PC-9 (cell line): ENCODE measurements around the gene DPYD. TPM values are rescaled to one million over a fixed set of nuclear protein-coding genes. Genes with fewer than 3 reads are reported as not detected.

ENCODE experiments used
- BruUV-seq: library from RNA; stranded (reverse); fragments of 400-500 nt; replicated peaks from 2 replicates; lab custom pipeline; 2021; lab: Mats Ljungman, UMichigan
- CTCF ChIA-PET: fragments of 300-600 bp; sonication (Branson Sonifier 250); formaldehyde crosslinking; loops from one replicate; lab custom pipeline; 2022; ENCODE audit warnings: antibody characterized with exemption; lab: Charles Lee
- POLR2A ChIA-PET: fragments of 300-600 bp; sonication (Branson Sonifier 250); formaldehyde crosslinking; loops from one replicate; lab custom pipeline; 2022; ENCODE audit warnings: antibody characterized with exemption; ENCODE audit not compliant: unreplicated experiment; lab: Charles Lee
- DNase-seq, 2 experiments: peaks; one replicate each; pipeline versions ENCODE4 v3.0.0 to v3.0.0-alpha.2; 2015 to 2022; ENCODE audit warnings: mixed read lengths in 1 of 2
- H2AFZ ChIP-seq: fragments of 200-600 bp; sonication (generic); 2 replicates; pipeline ENCODE4 v1.8.1; 2017; ENCODE audit warnings: antibody characterized with exemption
- H3F3A ChIP-seq: fragments of 200-600 bp; sonication (generic); 2 replicates; pipeline ENCODE4 v1.8.1; 2017; ENCODE audit warnings: antibody characterized with exemption, mild to moderate bottlenecking, low read depth; ENCODE audit not compliant: insufficient read depth
- H3K27ac ChIP-seq: fragments of 200-600 bp; sonication (generic); 2 replicates; pipeline ENCODE4 v1.6.1; 2016; ENCODE audit warnings: mixed run types
- H3K27me3 ChIP-seq: fragments of 200-600 bp; sonication (generic); 2 replicates; pipeline ENCODE4 v1.6.1; 2016; ENCODE audit warnings: low read depth, mixed run types; ENCODE audit not compliant: insufficient read depth
- H3K36me3 ChIP-seq: fragments of 200-600 bp; sonication (generic); 2 replicates; pipeline ENCODE4 v1.6.1; 2016; ENCODE audit warnings: low read depth, mixed run types
- H3K4me1 ChIP-seq: fragments of 200-600 bp; sonication (generic); replicated peaks from 2 replicates; pipeline ENCODE4 v1.6.1; 2016; ENCODE audit warnings: mixed run types; ENCODE audit not compliant: insufficient read depth
- H3K4me2 ChIP-seq: fragments of 200-600 bp; sonication (generic); 2 replicates; pipeline ENCODE4 v1.6.1; 2017; ENCODE audit warnings: mixed run types
- H3K4me3 ChIP-seq: fragments of 200-600 bp; sonication (generic); 2 replicates; pipeline ENCODE4 v1.6.1; 2016; ENCODE audit warnings: mixed run types
- H3K79me2 ChIP-seq: fragments of 200-600 bp; sonication (generic); 2 replicates; pipeline ENCODE4 v1.6.1; 2017; ENCODE audit warnings: low read depth, mixed run types
- H3K9me2 ChIP-seq: fragments of 200-600 bp; sonication (generic); 2 replicates; pipeline ENCODE4 v1.8.1; 2017; ENCODE audit warnings: mild to moderate bottlenecking; ENCODE audit not compliant: insufficient read depth
- H3K9me3 ChIP-seq: fragments of 200-600 bp; sonication (generic); 2 replicates; pipeline ENCODE4 v1.8.1; 2016; ENCODE audit warnings: low read depth; ENCODE audit not compliant: insufficient read depth
- H4K20me1 ChIP-seq: fragments of 200-600 bp; sonication (generic); 2 replicates; pipeline ENCODE4 v1.8.1; 2017; ENCODE audit not compliant: insufficient read depth
- CTCF ChIP-seq: fragments of 200-600 bp; sonication (generic); conservative IDR thresholded peaks from 2 replicates; pipeline ENCODE4 v1.6.1; 2017; ENCODE audit warnings: mixed run types, antibody characterized with exemption, mild to moderate bottlenecking, moderate library complexity
- EZH2 ChIP-seq: fragments of 200-600 bp; sonication (generic); IDR thresholded peaks from 2 replicates; pipeline ENCODE4 v1.8.0; 2017; ENCODE audit warnings: antibody characterized with exemption, low read depth
- intact Hi-C: fragments of 100-400 bp; cut with micrococcal nuclease; formaldehyde crosslinking; loops from one replicate; pipeline ENCODE4 v1.10.0; 2022; ENCODE audit not compliant: unreplicated experiment
- total RNA-seq: library from RNA; stranded (reverse); gene quantifications from 2 replicates; pipeline ENCODE4 v1.2.3, GENCODE V29; 2021

DPYD gene
- total RNA-seq, 1 experiment from 2014 or later: 24.1 TPM

DNA sequence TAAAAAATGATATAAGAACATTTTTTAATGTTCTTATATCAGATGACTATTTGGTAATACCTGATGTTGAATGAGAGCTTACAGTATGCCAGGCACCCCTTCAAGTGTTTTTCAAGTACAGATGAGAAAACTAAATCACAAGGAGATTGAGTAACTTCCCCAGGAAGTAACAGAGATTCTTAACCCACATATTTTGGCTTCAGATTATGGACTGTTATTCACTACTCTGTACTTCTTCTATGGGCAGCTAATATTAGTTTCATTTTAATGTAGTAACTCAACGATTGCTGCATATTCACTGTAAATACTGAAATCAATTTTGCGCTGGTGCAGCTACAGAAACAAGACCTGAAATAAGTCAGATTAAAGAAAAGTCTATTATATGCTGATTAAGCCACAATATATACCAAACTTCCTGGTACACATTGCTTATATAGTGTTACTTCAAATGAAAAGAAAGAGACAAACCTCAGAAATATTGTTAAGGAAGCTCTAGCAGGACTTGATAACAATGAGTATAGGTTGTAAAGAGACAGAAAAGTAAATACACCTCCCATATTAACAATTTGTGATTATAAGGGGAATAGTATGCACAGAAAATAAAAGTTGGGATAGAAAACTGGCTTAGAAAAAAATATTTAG, 19.7 kb downstream of the DPYD start:
- Histone ChIP-seq H3K79me2 (no peaks in the 10 kb centered on the region), H3K9me3 (peaks cover 5% of the 10 kb centered on the region; the same call in 1 of the 2 replicates), H3K27me3 (no peaks in the 10 kb centered on the region), H3K4me1 (peaks cover 7% of the 10 kb centered on the region), H3K27ac (no peak overlapping the region), H3K9me2 (peaks cover 8% of the 10 kb centered on the region; the same call in 1 of the 2 replicates), H2AFZ (no peak overlapping the region), H3F3A (no peaks in the 10 kb centered on the region), H3K4me2 (no peak overlapping the region), H4K20me1 (no peaks in the 10 kb centered on the region), H3K36me3 (no peaks in the 10 kb centered on the region), H3K4me3 (no peak overlapping the region)
- TF ChIP-seq EZH2: no peak
- no peak for DNase-seq
- CTCF ChIA-PET: no interaction called here
- BruUV-seq: no TSS peak
- intact Hi-C loops: no loop called here
- POLR2A ChIA-PET: no interaction called here

DNA sequence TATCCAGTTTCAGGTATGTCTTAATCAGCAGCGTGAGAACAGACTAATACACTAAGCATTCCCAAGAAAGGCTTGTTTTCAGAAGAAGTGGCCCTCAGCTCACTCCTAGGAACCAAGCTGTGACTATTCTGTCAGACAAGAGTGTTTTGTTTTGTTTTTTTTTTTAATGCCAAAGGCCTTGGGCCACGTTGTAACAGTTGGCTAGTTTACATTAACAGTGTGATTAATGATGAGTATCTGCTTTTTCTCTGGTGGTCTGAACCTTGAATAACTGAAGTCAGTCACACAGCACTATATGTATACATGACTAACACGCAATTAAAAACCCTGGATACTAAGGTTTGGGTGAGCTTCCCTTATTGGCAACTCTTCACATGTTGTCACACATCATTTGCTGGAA, 21.9 kb downstream of the DPYD start:
- H3K4me2 ChIP-seq: no peak overlapping the region
- TF ChIP-seq CTCF (no peak), EZH2 (no peak)
- no peaks in the 10 kb centered on the region for H4K20me1 ChIP-seq
- no peaks in the 10 kb centered on the region for H3F3A ChIP-seq
- H3K4me1 ChIP-seq: no peaks in the 10 kb centered on the region
- ChIA-PET POLR2A (no interaction called here), CTCF (no interaction called here)
- no peak overlapping the region for H3K27ac ChIP-seq
- intact Hi-C loops: no loop called here
- H3K36me3 ChIP-seq: no peaks in the 10 kb centered on the region
- peaks cover 9% of the 10 kb centered on the region; the same call in 1 of the 2 replicates for H3K9me2 ChIP-seq
- no TSS peak for BruUV-seq
- H3K4me3 ChIP-seq: no peak overlapping the region
- no peaks in the 10 kb centered on the region for H3K79me2 ChIP-seq
- H3K9me3 ChIP-seq: no peaks in the 10 kb centered on the region
- no peak for DNase-seq
- H3K27me3 ChIP-seq: no peaks in the 10 kb centered on the region
- H2AFZ ChIP-seq: no peak overlapping the region

DNA sequence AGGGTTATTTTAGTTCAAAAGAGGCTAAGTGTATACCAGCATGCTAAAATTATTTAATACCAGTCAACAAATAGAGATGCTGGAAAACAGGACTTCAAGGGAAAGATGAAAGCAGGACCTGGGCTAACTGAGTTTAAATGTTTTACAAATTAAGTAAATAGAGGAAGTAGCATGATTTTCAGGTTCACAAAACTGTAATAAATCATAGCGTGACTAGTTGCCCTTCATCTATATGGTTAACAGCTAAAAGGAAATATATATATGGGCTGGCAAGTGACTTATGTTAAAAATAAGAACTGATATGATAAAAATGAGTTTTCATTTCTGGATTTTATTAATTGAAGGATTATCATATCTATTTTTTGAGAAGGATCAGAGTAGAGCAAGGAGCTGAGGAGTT, 25.6 kb downstream of the DPYD start:
- no peak for DNase-seq
- Histone ChIP-seq H3K9me3 (peaks cover 4% of the 10 kb centered on the region; the same call in 1 of the 2 replicates), H3K4me2 (no peak overlapping the region), H3K79me2 (no peaks in the 10 kb centered on the region), H3K4me3 (no peak overlapping the region), H3K36me3 (no peaks in the 10 kb centered on the region), H3F3A (no peaks in the 10 kb centered on the region), H3K27me3 (no peaks in the 10 kb centered on the region), H3K9me2 (peaks cover 9% of the 10 kb centered on the region; the same call in 1 of the 2 replicates), H2AFZ (no peak overlapping the region), H3K4me1 (no peaks in the 10 kb centered on the region), H4K20me1 (no peaks in the 10 kb centered on the region), H3K27ac (no peak overlapping the region)
- BruUV-seq: no TSS peak
- intact Hi-C loops: no loop called here
- TF ChIP-seq CTCF (no peak), EZH2 (no peak)
- POLR2A ChIA-PET: no interaction called here
- CTCF ChIA-PET: no interaction called here

- Histone ChIP-seq H3K4me1 (no peaks in the 10 kb centered on the region), H3F3A (no peaks in the 10 kb centered on the region), H4K20me1 (no peaks in the 10 kb centered on the region), H3K9me2 (peaks cover 9% of the 10 kb centered on the region), H3K79me2 (no peaks in the 10 kb centered on the region), H3K36me3 (no peaks in the 10 kb centered on the region), H2AFZ (no peak overlapping the region; the same call in 1 of the 2 replicates), H3K4me2 (no peak overlapping the region), H3K27me3 (no peaks in the 10 kb centered on the region), H3K27ac (no peak overlapping the region), H3K9me3 (peaks cover 4% of the 10 kb centered on the region; the same call in 1 of the 2 replicates), H3K4me3 (no peak overlapping the region)
- no peak for TF ChIP-seq CTCF
- no peak for TF ChIP-seq EZH2
- intact Hi-C loops: no loop called here
- DNase-seq: no peak
- POLR2A ChIA-PET: no interaction called here
- CTCF ChIA-PET: no interaction called here
- no TSS peak for BruUV-seq
Observed at GRCh38 chr1:97893844-97894243, 27.0 kb downstream of the DPYD start.
